GM12892 (cell line): Measurements from ENCODE around the gene S100A10.

ENCODE experiments used
- POLR2A ChIP-seq: IDR thresholded peaks from 2 replicates; pipeline ENCODE4 v1.6.1; 2011; ENCODE audit warnings: low read depth, low read length, control low read depth
- POLR2AphosphoS5 ChIP-seq: IDR thresholded peaks from 2 replicates; pipeline ENCODE4 v1.6.1; 2011; ENCODE audit warnings: low read depth, low read length, control low read depth

DNA sequence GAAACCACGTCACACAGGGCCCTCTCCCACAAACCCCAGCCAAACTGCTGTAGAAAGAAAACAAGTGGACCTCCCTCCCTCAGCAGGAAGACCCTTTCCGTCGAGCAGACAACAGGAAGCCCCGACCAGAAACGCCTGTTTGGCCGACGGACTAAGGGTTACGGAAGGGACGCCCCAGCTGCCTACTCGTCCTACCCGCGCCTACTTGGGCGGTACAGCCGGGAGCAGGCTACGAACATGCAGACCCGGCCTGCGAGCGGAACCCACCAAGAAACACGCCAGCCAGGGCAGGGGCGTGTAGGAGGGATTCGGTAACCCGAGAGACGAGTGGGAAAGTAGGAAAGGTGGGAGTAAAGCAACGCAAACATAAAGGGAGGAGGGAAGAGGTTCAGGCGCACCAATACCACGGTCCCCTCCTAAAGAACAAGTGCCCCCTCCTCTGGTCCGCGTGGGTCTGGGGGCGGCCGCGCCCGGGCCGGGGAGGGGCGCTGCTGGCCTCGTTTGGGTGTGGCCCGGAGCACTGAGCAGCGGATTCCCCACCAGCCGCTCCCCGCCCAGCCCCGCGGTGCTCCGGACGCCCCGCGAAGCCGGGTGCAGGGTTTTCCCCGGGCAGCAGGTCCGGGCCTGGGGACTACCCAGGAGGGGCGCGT lies 450 bp downstream of the S100A10 start:
- no peak for TF ChIP-seq POLR2A
- TF ChIP-seq POLR2AphosphoS5, result no peak
